HG02610 (cell line): Measurements from ENCODE around the gene USP13.
"Not testable (repeated sequence)": the region's sequence is repeated elsewhere in the genome, so short reads cannot be mapped to it uniquely, and the experiment has no call there.

Source experiments
- ATAC-seq: cut with Tn5 transposase; IDR thresholded peaks from one replicate; pipeline ENCODE4 v1.9.1; 2021; ENCODE audit warnings: mild to moderate bottlenecking, moderate library complexity; ENCODE audit not compliant: unreplicated experiment

Gene USP13

DNA sequence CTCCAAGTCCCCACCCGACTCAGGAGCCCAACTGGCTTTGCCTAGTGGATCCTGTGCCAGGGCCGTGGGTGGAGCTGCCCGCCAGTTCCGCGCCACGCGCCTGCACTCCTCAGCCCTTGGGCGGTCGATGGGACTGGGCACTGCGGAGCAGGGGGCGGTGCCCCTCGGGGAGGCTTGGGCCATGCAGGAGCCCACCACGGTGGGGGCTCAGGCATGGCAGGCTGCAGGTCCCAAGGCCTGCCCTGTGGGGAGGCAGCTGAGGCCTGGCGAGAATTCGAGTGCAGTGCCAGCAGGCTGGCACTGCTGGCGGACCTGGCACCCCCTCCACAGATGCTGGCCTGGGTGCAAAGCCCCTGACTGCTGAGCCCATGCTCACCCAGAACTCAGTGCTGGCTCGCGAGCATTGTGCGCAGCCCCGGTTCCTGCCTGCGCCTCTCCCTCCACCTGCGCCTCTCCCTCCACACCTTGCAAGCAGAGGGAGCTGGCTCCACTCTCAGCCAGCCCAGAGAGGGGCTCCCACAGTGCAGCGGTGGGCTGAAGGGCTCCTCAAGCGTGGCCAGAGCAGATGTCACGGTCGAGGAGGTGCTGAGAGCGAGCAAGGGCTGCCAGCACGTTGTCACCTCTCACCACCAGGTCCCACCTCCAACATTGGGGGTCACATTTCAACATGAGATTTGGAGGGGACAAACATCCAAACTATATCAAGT is 122.7 kb downstream of the USP13 start:
- ATAC-seq, result no peak

DNA sequence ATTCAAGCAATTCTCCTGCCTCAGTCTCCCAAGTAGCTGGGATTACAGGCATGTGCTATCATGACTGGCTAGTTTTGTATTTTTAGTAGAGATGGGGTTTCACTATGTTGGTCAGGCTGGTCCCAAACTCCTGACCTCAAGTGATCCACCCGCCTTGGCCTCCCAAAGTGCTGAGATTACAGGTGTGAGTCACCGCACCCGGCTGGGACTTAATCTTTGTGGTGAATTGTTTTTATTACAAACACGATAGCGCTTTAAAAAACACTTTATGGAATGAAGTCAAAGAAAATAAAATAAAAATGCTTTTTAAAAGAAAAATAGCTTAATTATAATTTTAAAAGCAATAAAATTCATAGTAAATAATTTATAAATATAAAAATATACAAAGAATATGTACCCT is 130.0 kb downstream of the USP13 start:
- ATAC-seq, result not testable (repeated sequence)

DNA sequence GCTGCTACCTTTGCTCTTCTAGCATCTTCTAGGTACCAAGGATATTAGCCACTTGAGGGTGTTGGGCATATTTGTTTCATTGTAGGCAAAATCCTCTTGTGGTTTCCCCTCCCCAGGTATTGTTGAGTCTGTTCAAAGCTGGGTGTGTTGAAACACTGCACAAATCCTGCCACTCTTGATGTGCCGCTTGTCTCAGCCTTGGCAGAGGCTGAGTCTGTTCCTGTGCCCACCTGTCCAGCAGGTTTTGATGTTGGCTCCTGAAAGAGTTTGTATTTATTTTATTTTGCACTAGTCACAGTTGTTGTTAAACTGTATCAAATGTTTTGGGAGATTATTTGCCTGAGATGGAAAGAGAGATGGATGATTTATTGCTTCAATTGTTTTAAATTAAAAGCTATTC is 136.2 kb downstream of the USP13 start:
- ATAC-seq, result no peak

DNA sequence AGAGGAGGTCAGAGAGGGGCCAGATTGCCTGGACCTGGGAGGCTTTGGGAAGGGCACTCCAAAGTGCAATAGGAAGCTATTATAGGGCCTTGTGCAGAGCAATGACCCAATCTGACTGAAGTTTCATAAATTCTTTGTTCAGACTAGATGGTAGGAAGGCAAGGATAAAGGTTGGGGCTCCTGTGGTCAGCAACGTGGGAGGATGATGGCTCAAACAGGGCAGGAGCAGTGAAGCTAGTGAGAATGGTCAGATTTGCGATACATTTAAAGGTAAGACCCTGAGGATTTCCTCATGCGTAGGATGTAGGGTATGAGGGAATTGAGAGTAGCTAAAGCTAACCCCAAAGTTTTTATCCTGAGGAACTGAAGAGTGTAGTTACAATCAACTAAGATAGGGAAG is 139.0 kb downstream of the USP13 start:
- ATAC-seq, result no peak

DNA sequence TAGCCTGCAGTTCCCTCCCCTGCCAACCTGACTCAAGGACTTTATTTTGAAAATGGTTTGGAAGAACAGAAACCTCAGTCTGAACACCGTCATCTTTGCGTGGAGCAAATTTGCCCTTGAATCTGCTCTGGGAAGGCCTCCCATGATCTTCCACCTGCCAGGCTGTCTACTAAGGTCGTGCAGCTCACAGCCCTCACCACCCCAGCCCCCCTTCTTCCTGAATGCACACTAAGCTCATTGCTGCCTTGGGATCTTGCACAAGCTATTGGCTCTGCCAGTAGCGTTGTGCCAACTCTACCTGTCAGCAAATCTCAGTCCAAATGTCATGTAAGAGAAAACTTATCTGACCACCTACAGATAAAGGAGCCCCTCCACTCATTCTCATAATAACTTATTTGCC is 141.5 kb downstream of the USP13 start:
- ATAC-seq, result no peak

DNA sequence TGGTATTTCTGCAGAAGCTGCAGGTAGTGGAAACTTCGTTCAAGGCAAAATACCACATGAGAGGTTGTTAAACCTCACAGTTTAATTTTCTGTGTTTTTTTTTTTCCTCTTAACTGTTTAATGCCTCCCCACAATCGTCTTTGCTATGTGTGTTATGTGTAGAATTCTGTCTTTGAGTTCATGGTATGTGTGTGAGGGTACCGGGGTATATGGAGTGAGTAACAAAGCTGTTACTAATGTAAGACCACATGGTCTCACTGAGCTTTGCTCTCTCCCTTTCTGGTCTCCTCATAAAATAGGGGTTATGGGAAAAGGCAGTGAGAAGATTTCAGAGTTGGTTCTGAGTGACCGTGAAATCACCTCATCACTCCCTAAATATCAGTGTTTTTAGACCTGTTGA is 143.6 kb downstream of the USP13 start:
- no peak for ATAC-seq

DNA sequence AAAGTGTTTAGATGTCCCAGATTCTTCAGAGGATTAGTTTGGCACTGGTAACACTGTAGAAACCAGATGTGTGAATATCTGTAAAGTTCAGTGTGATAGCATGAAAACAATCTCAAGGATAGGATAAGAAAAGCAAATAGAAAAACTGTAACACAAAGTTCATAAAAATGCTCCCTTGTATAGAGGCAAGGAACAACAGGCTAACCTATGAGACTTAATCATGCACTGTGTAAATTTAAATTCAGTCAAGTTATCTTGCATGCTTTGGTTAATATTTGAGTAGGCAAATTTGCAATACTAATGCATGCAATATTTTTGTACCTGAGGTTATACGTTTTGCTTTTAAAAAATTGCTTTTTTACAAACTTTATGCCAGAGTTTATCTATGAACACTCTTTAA is 144.4 kb downstream of the USP13 start:
- no peak for ATAC-seq

DNA sequence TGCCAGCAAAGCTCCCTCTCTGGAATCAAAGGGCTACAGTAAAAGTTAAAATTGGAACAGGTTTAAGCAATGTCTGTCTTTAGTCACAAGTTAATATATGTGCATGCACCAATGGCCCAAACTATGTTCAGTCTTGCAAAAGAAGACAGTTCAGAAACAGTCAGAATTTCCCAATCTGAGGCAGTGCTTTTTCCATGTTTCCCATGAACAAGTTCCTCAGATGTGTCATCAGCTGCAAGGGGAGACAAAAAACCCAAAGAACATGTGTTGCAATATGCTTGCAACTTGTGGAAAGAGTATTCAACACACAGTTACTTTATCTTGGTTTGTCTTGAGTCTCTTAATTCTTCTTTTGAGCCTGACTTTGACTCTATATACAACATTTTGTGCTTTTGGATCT is 148.4 kb downstream of the USP13 start:
- ATAC-seq, result no peak

DNA sequence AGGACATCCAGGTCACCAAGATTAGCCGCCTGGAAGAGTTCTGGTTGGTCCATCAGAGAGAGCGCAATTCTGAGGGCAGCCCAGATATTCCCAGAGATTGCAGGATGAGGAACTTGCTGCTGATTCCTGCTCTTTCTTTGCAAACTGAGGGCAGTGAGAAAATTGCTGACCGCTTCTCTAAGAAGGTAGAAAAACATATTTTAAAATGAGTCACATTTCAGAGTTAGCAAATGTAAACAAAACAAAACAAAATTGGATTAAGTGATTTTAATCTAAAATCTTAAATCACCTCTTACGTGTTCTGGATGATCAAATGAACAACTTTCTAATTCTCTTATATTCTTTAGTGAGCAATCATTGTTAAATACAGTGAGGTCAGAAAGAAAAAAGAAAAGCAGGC is 149.0 kb downstream of the USP13 start:
- ATAC-seq, result no peak

DNA sequence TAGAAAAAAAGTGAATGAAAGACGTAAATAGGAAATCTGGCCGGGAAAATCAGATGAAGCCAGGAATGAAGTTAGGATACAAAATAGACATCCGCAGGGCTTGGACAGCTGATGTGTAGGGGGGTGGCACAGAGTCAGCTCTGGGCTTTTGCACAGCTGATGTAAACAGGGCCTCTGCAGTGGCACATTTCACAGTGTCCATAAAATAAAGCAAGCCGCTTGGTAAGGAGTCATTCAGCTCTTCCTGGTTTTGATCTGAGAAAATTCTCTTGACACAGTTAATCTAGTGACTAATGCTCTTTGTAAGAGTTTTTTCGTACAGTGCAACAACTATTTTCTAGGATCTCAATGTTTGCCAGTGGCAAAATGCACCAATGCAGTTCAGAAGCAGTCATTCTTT is 153.3 kb downstream of the USP13 start:
- ATAC-seq, result no peak

DNA sequence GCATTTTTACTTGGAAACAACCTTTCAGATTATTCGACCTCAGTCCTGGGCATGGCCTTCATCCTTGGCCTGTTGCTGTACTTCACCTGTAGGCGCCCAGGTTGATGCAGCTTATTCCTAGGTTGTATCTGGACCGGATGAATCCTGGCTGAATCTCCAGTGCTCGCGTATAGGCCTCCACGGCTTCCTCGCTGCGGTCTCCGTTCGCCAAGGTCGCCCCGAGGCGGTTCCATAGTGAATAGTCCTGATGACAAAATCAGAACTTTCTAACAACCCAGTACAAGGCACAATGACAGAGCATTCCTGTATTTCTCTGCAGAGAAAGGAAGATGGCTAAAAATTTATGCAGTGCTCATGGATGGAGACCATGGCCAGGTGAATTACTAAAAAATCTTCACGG is 154.7 kb downstream of the USP13 start:
- no peak for ATAC-seq

DNA sequence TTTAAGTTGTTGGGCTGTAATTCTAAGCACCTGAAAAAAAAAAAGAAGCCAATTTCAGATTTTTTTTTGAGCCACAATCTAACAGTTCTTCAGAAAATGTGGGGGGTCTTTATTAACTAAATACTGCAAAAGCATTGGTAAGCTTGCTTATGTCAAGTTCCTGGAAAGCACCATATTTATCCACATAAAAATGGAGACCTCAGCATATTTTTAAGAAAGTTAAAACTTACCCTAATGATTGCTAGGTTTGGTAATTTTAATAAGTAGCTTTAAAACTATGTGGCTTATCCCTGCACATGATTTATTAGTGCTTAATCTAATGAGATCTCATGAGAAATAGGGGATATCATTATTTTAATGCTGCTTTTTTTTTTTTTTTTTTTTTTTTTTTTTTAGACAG is 156.8 kb downstream of the USP13 start:
- no peak for ATAC-seq

DNA sequence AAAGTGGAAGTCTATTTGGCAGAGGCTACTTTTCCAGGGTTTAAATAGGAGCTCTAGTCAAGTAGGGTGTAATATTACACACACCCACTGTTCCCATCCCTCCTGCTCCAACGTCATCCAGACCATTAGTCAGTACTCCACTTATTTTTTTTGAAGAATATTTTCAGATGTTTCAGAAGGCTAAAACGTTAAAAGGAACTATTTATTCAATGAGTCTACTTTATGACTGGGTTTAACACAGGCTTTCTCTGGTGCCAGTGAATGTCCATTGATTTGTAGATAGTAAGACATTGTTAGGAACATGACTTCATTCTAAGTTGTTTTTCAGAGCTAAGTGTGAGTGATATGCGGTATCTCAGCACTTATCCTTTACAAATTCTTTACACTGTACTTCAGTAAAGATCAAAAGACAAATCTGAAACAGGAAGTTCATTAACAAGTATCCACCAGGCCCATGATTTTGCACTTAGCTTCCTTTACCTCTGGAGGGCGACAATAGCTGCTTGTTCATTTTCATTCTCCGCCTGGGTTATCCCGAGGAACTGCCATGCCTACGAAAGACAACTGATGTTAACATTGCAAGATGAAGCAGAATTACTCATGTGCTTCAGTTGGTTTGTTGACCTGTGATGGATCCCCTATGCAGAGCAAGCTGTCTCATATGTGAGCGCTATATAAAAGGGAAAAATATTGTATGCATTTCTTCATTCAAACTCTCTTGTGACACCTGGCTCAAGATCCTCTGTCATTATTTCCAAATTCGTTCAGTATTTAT is 158.7 kb downstream of the USP13 start:
- ATAC-seq, result peak; percentile 91

DNA sequence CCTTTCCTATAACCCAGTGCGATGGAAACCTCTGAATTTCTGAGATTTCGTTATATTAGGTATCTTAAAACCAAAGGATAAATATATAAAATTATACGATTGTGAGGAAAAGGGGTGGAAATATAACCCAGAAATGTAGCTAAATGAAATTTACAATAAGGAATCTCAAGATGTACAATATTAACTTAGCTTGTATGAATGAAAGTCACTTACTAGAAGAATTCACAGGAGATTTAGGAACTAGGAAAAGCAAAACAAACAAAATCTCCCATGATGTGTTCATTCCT is 159.2 kb downstream of the USP13 start:
- no peak for ATAC-seq

DNA sequence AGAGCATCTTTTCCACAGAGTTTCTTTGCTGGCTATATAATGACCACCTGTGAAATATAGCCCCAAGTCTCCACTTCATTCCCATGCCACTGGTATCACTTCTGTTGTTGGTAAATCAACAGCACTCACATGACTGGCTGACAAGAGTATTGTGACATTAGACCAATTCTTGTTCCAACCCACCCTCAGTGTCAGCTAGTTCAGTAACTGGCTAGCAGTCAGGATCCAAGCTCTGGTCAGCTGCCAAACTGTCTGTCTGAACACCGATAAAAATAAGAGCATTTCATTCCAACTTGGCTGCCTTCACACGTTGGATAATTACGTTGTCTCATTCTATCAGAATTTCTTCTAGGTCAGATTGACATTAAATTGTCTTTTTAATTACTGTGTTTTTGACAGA is 166.5 kb downstream of the USP13 start:
- no peak for ATAC-seq

DNA sequence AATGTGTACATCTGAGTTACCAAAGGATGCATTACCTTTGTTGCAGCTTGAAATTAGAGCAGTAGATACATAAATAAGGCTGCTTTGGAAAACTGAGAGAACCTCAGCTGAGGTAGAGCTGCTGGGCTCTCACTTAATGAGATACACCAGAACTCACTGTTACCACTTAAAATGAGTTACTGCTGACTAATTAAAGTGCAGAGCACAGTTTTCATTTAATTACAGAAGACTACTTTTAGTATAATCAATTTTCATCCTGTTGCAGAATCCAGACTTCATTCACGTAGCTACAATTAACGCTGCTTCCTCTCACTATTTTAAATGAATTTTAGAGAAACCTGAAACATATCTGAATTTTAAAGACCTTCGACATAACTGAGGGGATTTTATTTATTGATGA is 169.5 kb downstream of the USP13 start:
- ATAC-seq, result no peak

DNA sequence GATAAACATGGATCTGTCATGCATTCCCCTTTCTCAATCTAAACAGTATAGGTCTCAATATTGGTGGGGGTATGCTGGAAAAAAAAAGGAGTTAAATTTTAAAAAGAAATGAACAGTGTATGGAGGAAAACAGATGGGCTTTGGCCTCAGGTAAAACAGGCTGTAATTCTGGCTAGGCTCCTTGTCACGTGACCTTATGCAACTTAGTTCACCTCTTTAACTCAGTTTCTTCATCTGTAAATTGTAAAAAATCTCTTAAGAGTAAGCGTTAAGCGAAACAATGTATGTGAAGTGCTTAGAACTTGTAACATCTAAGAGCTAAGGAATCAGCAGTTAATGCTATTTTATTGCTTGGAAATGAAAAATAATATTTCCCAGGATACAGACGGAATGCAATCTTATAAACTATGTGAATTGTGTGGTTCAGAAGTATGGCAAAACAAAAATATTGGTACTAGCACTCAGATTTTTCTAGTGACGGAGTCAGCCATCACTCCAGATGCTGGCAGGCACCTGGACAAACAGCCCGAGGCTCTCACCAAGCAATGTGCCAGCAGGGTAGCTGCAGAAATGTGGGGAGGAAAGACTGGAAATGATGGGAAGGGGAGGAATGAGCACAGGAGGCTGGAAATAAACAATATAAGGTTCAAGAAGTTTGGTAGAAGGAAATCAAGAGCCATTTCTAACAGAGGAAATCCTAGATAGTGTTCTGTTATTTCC is 172.8 kb downstream of the USP13 start:
- no peak for ATAC-seq

DNA sequence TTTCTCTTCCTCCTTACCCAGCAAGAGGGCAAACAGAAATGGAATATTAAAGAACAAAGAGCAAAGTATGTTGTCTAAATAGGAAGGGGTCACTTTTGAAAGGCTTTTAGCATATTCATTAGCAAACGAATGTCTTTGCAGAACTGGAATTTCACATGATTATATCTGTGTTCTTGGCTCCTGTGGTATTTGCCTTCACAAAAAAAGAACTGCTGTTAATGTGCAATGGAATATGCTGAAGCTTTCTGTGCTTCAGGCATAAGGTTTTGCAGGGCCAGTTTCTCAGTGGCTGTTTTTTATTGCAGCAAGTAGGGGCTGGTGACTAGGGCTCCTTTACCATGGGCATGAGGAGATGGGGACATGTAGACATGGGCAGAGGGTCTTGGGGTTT is 173.4 kb downstream of the USP13 start:
- no peak for ATAC-seq

DNA sequence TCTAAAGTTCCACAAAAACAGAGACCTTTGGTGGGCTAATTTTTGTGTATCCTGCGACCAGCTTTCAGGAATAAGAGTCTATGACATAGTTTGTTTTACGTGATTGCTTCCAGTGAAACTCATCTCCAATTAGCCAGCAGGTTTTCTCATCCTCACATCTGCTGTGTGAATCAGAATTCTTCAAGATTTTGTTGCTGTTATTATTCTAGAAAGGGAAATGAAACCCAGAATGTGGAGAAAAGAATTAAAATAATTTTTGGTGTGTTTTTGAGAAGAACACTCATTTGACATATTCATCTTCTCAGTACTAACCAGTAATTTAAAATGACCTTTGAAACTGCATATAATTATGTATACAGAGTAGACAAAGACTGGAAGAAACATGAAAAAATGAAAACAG is 175.9 kb downstream of the USP13 start:
- no peak for ATAC-seq

DNA sequence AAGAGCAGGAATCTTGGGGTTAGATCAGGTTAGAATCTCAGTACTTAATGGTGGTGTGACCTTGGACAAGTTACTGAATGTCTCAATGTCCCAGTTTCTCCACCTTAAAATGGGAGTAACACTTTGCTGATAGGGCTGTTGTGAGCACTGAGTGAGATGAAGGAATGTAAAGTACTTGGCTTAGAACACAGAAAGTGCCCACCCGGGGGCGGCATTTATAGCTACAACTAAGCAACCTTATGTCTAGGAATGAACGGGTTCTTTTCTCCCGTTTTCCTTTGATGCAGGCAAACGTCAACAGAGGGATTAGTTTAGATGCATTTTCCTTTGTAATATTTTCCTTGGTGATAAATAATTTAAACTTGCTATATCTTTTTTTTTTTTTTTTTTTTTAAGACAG is 176.6 kb downstream of the USP13 start:
- no peak for ATAC-seq

DNA sequence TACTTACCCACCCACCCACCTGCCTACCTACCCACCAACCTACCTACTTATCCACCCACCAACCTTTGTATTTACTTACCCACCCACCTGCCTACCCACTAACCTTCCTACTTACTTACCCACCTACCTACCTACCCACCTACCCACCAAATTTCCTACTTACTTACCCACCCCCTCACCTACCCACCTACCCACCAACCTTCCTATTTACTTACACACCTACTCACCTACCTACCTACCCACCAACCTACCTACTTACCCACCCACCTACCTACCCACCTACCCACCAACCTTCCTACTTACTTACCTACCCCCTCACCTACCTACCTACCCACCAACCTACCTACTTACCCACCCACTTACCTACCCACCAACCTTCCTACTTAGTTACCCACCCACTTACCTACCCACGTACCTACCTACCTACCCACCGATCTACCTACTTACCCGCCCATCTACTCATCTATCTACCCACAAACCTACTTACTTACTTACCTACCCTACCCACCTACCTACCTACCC is 179.6 kb downstream of the USP13 start:
- ATAC-seq, result no peak

DNA sequence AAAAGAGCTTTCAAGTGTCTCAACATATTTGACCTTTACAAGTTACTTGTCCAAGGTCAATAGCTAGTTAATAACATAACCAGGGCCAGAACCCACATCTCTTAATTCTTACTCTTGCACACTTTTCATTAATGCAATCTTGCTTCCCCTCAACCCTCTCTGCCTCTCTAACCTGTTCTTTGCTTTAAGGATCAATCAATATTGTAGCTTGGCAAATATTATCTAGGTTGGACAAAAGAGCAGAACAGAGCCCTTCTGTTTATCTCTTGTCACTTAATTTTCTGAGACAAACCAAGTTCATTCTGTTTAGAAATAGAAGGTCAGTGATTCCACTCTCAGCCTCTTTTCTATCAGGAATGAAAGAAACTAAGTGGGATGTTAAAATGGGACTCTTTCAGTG is 180.5 kb downstream of the USP13 start:
- ATAC-seq, result no peak
